NB4 (cell line): Measurements from ENCODE around the gene PRUNE2.

ENCODE experiments used
- CTCF ChIP-seq: IDR thresholded peaks from one replicate; pipeline ENCODE4 v1.5.1; 2012; ENCODE audit warnings: low read depth, low read length
- MAX ChIP-seq: IDR thresholded peaks from 2 replicates; pipeline ENCODE4 v1.6.1; 2011; ENCODE audit warnings: low read depth, low read length
- POLR2A ChIP-seq: IDR thresholded peaks from 2 replicates; pipeline ENCODE4 v1.6.1; 2011; ENCODE audit warnings: mild to moderate bottlenecking; ENCODE audit not compliant: insufficient read length; ENCODE audit errors: extremely low read depth

- TF ChIP-seq CTCF (no peak), POLR2A (no peak), MAX (no peak)
Observed at GRCh38 chr9:76846297-76846696, 59.6 kb downstream of the PRUNE2 start.
